ENCODE measurements around the gene PYGL.

DNA sequence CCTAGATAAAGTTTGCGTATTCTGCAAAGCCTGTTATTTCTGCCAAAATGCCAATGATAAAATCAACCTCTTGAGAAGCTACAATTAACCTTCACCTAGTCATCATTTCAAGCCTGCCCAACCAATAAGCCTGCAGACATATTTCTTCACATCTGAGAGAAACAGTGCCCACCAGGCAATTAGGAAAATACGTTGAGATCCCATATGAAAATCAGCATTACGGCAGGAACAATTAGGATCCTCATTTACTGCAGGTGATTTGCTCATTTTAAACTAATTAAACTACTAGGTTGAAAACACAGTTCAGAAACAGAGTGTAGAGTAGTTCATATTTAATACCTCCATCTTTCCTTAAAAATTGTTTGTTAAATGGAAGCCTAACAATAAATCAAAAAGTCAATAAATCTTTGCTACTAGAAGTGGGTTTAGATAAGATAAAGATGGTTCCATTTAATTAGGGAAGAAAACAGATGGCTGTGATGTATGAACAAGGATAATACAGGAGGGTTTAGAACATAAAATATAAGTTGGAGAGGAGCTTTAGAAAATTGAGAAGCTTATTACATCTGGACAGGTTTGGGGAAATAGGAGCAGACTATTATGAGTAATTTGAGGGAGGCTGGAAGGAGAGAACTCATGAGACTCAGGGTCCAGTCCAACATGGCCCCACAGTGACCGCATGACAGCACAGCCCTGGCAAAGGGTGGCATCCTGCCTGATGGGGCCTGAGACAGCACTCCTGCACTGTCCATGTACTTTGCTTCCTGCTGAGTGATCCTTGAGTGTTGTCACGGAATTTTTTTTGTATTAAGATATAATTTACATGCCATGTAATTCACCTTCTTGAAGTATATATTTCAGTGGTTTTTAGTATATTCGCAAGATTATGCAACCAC lies 26.9 kb upstream of the PYGL start:
- TF ChIP-seq, protein P1, sequence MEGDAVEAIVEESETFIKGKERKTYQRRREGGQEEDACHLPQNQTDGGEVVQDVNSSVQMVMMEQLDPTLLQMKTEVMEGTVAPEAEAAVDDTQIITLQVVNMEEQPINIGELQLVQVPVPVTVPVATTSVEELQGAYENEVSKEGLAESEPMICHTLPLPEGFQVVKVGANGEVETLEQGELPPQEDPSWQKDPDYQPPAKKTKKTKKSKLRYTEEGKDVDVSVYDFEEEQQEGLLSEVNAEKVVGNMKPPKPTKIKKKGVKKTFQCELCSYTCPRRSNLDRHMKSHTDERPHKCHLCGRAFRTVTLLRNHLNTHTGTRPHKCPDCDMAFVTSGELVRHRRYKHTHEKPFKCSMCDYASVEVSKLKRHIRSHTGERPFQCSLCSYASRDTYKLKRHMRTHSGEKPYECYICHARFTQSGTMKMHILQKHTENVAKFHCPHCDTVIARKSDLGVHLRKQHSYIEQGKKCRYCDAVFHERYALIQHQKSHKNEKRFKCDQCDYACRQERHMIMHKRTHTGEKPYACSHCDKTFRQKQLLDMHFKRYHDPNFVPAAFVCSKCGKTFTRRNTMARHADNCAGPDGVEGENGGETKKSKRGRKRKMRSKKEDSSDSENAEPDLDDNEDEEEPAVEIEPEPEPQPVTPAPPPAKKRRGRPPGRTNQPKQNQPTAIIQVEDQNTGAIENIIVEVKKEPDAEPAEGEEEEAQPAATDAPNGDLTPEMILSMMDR (IDR thresholded peaks at IDR 0.05; ENCODE audit: low read depth, low read length), result no peak
- TF ChIP-seq POLR2A (IDR thresholded peaks at IDR 0.05; ENCODE audit: extremely low read depth, insufficient read length), result no peak
- no peak for TF ChIP-seq MYC (IDR thresholded peaks at IDR 0.05; ENCODE audit: low read depth, low read length)
